ENCODE measurements around the gene PLEKHA5.
"Not testable (repeated sequence)": the region's sequence is repeated elsewhere in the genome, so short reads cannot be mapped to it uniquely, and the experiment has no call there.

Gene PLEKHA5

DNA sequence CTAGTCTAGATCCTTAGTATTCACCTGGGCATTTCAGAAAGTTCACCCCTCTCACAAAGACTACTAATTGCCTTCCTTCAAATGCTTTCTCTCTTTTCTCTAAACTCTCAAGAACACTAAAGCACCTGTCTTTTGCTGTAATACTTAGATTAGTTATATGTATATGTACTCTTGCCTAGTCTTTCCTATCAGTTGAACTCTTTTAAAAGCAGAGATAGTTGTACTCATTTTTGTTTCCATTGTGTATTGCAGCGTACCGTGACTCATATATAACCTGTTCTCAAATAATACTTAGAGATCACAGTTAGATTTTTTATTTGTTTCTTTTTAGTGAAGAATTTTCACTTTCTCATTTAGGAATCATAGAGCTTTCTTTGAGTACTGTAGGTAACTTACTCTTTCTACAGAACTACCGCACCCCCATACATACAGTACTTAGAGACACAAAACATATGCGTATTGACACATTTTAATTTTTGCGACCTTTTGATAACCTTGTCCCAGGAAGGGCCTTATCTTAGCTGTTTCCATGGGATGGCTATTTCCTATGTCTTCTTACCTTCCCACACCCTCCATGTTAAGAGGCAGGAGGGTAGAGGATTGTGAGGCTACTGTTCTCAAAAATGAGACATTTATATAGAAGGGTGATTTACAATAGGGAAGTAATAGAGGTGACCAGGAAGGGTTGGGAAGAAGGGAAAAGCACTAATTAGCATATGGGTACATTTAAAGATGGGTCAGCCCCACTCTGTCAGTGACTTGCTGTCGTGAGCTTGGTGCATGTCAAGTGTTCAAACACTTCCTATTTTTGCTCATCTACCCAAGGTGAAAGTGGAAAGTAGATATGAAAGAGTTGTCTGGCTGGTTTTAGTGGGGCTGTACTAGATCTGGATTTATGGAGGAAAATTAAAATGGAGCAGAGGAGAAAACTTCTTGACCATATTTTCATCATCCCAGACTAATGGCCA is 74.3 kb downstream of the PLEKHA5 start:
- DNase-seq, result no peak

DNA sequence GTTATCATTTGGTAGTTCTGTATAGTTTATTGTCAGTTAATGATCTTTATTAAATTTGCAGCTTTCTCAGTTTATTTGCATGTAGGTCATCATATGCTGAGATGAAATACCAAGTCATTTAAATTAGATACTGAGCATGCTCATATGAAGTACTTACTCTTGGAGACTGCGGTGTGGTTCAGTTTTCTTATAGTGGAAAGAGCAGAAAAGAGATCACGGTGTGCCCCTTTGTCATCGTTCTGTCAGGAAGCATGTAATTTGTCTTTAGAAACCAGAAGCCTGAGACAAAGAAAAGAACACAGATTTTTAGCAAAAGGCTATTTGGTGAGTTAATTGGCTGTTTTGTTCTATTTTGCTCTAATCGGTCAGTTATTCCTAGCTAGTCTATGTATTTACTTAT is 75.6 kb downstream of the PLEKHA5 start:
- DNase-seq, result no peak

DNA sequence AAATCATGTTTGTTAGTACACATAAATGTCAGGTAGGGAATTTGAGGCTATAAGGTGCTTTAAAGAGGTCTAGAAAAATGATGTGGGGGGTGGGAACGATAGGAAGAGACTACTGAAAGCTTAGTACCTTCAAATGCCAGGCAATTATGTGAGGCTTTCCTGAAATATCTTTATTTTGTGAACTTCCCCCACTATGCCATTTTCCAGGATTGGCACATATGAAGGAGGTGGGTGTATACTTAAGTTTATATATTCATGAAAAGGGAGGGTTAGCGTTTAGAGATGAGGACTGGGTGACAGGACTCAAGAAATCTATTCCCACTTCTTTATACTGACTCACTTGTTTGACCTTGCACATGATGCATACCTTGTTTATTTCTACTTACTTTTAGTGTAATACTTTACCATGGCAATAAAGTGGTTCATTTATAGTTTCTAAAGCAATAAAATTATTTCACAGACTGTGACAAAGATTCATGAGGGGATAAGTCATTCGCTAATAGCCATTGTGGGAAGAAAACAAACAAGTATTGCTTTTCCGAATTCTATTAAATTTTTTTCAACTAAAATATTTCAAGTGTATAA is 77.1 kb downstream of the PLEKHA5 start:
- DNase-seq, result no peak

DNA sequence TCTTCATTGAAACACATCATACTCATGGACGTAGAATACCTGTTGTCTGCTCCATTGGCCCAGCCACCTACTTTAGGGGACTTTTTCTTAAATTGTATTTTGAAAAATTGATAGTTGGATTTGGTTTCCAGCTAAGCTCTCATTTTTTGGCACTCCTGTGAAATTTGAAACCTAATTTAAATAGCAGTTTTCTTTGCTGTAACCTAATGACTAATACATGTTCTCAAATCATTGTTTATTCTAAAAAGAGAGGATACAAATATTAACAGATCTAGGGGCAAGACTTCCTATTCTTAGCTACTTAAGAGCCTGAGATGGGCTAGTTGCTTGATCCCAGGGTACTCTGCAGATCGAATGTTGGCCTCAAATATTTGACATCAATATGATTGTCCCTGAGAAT is 78.9 kb downstream of the PLEKHA5 start:
- no peak for DNase-seq

DNA sequence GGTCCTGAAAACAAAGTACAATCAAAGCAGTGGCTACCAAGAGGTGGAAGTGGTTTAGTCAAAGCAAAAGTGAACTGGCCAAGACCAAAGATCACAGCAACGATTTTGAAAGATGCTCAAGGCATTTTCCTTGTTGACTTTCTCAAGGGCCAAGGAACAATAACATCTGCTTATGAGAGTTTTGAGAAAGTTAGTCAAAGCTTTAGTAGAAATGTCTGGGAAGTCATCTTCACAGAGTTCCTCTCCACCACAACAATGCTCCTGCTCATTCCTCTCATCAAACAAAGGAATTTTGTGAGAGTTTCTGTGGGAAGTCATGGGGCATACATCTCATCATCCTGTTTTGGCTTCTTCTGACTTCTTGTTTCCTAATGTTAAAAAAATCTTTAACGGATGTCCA is 80.1 kb downstream of the PLEKHA5 start:
- no peak for DNase-seq

DNA sequence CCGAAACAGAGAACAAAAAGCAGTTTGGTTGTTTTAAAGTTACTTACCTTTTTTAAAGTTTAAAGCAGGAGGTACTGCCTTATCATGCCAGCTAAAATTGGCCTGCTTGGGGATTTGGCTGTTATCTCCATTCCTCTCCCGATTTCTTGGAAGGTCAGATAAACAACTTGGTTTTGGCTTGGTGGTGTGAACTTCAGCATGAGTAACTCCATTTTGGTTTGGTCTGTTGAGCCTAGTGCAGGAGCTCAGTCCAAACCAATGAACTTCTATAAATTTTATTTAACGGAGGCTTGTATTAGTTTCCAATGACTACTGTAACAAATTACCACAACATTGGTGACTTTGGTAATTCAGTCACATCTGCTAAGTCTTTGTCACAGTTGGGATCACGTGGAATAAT is 82.3 kb downstream of the PLEKHA5 start:
- no peak for DNase-seq

DNA sequence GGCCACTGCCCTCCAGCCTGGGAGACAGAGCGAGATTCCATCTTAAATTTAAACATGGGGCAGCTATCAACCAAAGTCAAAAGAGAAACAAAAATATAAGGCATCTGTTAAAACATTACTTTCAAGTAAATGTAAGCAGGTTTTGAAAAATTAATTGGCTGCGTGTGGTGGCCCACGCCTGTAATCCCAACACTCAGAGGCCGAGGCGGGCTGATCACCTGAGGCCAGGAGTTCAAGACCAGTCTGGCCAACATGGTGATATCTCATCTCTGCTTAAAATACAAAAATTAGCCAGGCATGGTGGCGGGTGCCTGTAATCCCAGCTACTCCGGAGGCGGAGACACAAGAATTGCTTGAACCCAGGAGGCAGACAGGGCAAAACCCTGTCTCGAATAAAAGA is 82.7 kb downstream of the PLEKHA5 start:
- no peak for DNase-seq

DNA sequence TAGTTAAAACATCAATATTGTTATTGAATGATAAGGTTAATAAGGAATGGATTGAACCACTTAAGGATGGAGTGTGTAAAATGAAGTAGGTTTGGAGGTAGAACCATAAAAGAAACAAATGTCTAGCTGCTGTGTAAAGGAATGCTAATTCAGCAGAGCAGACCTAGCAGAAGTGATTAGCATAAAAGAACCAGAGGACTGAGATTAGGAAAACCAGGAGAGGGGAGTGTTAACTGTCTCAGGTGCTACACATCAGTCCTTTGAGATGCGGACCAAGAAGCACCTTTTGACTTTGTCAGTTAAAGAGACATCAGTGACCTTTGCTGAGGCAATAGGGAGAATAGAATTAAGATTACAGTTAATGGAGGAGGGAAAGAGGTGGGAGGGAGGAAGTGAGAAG is 84.5 kb downstream of the PLEKHA5 start:
- DNase-seq, result no peak

DNA sequence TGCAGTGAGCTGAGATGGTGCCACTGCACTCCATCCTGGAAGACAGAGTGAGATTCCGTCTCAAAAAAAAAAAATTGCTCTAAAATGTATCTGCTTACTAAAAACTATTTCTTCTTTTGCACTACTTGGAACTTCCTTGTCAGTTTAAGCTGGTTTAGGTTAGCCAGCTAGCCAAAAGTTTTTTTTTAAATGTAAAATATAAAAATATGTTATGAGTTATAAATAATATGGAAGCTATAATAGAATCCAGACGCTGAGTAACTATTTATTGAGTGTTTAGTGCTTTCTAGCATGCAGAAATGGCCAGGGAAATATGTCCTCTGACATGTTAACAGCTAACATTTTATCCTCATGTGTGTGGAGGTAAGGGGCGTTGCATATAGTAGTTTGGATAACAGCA is 85.6 kb downstream of the PLEKHA5 start:
- no peak for DNase-seq

DNA sequence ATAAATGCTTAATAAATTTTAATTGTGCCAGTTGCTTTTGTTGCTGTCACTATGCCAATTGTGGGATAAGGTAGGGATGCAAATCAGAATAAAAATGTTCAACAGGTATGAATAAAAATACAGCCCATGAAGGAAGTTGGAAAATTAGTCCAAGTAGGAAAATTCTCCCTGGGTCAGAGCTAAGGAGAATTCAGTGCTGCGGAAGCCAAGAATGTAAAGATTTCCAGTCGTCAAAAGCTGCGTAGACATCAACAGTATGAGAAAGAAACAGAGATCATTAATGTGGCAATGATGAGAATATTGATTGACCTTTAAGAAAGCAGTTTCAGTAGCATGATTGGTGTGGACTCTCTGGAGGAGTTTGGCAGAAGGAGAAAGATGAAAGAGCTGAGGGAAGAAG is 87.9 kb downstream of the PLEKHA5 start:
- no peak for DNase-seq

DNA sequence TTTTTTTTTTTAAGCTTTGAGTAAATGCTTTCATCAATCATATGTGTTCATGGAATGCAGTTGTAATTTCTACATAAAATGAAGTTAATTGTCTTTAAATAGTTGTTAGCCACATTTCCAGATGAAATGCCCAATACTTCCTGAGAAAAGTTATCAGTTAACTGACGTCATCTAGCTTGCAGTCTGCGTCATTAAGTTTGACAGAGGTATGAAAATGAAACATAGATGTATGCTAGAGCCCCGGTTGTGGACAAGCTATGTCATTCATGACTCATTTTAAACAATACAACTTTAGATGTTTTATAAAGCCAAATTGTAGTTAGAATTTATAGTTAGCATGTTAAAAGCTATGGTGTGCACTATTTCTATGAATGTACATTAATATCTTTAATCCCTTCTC is 90.7 kb downstream of the PLEKHA5 start:
- no peak for DNase-seq

DNA sequence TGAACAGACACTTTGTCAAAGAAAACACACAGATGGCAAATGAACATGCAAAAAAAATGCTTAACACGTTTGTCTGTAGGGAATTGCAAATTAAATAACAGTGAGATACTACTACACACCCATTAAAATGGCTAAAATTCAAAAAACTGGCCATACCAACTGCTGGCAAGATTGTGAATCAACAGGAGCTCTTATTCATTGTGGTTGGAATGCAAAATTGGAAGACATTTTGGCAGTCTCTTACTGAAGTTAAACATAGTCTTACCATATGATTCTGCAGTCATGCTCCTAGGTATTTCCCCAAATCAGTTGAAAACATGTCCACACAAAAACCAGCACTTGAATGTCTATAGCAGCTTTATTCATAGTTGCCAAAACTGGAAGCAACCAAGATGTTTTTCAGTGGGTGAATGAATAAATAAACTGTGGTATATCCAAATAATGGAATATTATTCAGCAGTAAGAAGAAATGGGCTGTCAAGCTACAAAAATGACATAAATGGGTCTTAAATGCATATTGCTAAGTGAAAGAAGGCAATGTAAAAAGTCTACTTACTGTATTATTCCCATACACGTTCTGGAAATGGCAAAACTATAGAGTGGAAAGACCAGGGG is 91.4 kb downstream of the PLEKHA5 start:
- DNase-seq, result no peak

DNA sequence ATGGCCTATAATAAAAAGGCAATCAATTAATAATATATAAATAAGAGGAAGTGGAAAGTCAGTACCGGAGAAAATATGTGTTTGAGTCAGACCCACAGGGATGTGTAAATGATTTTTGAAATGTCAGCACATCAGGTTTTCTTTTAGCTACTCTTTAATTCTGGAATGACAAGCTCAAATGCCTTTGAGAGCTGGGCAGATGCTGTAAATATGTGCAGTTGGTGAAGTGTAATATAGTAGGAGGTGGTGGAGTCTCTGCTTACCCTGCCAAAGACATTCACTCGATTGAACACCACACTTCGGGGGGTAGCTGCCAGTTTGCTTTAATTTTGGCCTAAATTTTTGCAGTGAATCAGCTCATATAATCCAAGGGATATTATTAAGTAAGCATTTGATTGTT is 93.0 kb downstream of the PLEKHA5 start:
- no peak for DNase-seq

DNA sequence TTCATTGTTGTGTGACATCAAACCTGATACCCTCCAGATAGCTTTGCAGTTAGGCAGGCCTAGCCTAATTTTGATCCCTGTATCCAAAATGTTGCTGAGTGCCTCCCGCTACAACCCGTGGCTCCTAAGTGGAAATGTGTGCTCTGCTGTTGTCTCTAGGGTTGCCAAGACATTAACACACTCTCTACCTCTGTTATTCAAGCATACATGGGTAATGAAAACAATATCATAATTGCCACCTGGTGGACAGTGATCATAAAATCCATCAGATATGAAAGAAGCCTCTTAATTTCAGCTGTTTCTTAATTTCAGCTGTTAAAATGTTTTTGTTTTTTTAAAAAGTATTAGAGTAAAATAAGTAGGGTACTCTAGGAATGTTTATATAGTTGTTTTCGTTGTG is 93.5 kb downstream of the PLEKHA5 start:
- DNase-seq, result no peak

DNA sequence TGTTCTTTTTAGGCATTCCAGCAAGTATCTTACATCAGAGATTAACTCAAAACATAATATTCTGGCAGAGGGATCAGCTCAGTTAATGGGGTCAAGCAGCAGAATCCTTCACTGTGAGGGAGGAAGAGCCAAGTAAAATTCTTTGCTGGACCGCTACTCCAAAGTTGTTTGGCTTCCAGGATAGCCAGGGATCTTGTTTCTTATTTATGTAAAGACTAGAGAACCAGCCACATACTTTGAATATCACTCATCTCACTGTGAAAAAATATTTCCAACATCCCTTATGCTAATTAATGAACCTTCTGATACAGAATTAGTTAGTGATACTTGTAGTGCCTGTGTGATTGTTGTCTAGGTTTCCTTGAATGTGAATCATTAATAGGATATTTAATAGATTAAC is 94.2 kb downstream of the PLEKHA5 start:
- no peak for DNase-seq

DNA sequence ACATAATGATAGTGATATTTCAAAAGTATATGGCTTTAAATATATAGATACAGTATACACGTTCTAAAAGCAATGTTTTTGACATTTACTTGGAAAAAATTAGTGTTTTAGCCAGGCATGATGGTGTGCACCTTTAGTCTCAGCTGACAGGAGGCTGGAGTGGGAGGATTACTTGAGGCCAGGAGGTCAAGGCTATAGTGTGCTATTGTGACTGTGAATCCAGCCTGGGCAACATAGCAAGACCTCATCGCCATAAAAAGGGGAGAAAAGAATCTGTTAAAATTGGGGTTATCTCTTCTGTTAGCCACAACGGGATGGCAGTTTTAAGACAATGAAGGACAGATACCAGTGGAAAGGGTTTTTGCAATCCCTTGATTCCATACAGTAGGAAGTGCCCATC is 95.2 kb downstream of the PLEKHA5 start:
- DNase-seq, result no peak

DNA sequence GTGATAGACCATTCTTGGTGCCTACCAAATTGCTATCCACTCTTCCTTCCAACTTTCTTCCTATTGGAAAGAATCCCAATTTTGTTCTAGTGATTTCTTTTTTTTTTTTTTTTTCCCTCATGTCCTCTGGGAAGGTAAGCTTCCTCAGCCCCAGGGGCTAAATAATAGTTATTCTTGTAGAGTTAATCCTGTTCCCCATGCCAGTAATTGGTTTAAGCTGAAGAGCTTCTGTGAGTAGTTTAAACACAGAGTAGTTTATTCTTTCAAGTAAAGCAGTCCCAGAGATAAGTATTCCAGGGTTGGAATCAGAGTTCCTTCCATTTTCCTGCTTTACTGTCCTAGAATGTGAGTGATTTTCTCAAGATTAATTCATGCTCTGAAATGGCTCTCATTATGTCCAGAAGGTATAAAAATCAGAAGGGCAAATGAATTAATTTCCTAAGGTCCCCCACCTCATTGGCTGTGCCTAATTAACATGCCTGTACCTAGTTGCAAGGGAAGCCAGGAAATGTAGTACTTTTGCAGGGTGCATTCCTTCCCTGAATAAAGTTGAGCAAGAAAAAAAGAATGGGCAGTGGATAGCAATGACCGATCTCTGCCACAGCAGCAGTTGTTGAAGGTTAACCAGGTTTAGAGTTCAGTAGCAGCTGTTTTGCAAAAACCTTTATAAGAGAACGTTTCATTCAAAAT is 97.8 kb downstream of the PLEKHA5 start:
- DNase-seq, result no peak

DNA sequence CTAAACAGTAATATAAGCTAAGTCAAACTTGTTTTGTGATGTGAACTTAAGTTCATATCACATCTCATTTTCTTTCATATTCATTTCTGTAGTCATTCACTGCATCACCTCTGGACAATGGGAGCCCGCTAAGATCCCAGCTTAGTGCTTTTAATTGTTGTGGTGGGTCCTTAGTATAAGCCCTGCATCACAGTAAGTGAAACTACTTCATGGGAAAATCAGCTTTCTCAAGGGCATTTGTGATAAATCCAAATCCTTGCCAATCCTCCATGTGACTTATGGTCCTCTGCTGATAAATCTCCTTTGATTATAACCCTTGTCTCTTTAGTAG is 98.3 kb downstream of the PLEKHA5 start:
- no peak for DNase-seq

DNA sequence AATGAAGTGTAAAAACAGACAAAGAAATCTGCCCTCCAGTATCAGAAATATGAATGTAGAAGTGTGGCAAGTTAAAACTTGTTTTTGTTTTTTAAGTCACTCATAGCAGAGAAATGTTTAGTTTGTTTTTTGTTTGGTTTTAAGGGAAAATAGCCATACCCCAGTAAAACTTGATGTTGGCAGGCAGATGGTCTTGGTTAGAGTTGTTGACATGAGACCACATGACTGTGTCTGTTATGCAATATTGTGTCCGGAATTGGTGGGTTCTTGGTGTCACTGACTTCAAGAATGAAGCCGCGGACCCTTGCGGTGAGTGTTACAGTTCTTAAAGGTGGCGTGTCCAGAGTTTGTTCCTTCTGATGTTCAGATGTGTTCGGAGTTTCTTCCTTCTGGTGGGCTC is 99.5 kb downstream of the PLEKHA5 start:
- DNase-seq, result not testable (repeated sequence)

DNA sequence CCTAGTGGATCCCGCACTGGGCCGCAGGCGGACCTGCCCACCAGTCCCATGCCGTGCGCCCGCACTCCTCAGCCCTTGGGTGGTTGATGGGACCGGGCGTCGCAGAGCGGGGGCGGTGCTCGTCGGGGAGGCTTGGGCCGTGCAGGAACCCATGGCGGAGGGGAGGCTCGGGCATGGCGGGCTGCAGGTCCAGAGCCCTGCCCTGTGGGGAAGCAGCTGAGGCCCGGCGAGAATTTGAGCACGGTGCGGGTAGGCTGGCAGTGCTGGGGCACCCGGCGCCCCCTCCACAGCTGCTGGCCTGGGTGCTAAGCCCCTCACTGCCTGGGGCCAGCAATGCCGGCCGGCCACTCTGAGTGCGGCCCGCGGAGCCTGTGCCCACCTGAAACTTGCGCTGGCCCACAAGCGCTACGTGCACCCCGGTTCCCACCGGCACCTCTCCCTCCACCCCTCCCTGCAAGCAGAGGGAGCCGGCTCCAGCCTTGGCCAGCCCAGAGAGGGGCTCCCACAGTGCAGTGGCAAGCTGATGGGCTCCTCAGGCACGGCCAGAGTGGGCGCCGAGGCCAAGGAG is 100.8 kb downstream of the PLEKHA5 start:
- no peak for DNase-seq

DNA sequence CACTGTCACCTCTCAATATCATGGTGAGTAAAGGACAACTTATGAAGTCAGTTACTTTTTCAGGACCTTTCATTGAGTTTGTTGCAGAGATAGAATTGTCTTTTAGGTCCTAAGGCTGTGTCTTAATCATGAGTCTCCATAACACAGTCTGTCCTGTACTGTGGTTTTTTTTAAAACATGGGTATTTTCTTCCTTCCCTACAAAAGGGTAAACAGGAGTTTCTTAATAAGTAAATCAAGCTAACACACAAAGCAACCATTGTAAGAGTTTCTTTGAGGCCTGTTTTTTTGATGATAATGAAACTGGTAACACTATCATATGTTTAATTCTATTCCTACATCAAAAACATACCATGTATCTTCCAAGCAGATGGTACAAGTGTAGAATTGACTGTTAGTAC is 101.4 kb downstream of the PLEKHA5 start:
- DNase-seq, result no peak

DNA sequence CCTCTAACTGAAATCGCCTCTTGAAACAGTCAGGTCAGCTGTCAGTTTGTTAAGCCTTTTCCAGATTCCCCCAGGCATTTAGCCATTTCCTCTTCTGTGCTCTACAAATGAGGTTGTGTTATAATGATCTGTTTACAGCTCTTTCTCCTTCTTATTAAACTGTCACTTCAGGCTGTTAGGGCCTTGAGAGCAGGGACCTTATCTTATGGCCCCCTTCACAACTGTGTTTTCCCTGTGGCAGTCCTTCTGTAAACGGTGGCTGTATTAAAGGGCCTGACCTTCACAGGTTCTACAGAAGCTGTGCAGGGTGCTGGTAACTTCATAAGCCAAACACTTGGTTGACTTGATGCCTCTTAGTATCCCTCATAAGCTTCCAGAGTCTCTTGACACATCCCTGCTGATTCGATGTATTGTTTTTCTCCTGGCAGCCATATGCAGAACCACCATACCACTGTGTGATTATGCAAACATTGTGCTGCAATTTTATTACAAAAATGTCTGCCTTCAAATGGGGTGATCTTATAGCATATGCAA is 104.7 kb downstream of the PLEKHA5 start:
- no peak for DNase-seq

All from CD4-positive, alpha-beta T cell treated with Interleukin-4 for 4 hours (primary cell).